HepG2 (cell line): ENCODE results near the gene ACTA2. TPM values are rescaled to one million over a fixed set of nuclear protein-coding genes. Genes with fewer than 3 reads are reported as not detected.

Experiments used
- ATAC-seq: fragments of 200-7000 bp; cut with Tn5 transposase; 3 replicates; pipeline ENCODE4 v1.9.1; 2020; ENCODE audit warnings: mild to moderate bottlenecking, moderate library complexity
- BruUV-seq: library from RNA; stranded (reverse); fragments of 400-500 nt; replicated peaks from 2 replicates; lab custom pipeline; 2021; lab: Mats Ljungman, UMichigan
- CTCF ChIA-PET: fragments of 300-600 bp; formaldehyde crosslinking; extraction: SDS; loops from one replicate; lab custom pipeline; 2021; ENCODE audit warnings: low total read pairs, inconsistent platforms, low intra/inter-chr PET ratio; lab: Yijun Ruan, JAX
- POLR2A ChIA-PET: fragments of 350-600 bp; sonication (Branson Sonifier 250); formaldehyde crosslinking; loops from one replicate; lab custom pipeline; 2020; ENCODE audit warnings: antibody characterized with exemption, inconsistent platforms; lab: Yijun Ruan, JAX
- DNase-seq: peaks from one replicate; pipeline ENCODE4 v3.0.0-alpha.2; 2015; ENCODE audit warnings: low spot score
- FAIRE-seq: peaks from 3 replicates; lab custom pipeline; 2011; peaks lifted over from hg19 to GRCh38; lab: Jason Lieb, UNC
- H2AFZ ChIP-seq: one replicate; pipeline ENCODE4 v1.6.1; 2011; ENCODE audit warnings: low read length, inconsistent platforms
- H3K27ac ChIP-seq: fragments of 300-600 bp; 3 replicates; pipeline ENCODE4 v1.8.0; 2011; ENCODE audit warnings: mixed run types, mild to moderate bottlenecking, mixed read lengths, low read length, inconsistent platforms; ENCODE audit not compliant: insufficient read depth; ENCODE audit errors: extremely low read length
- H3K27me3 ChIP-seq, 2 experiments: fragments of 200-600 bp in 1 of 2; 2 replicates in 1 of 2; 3 replicates in 1 of 2; pipeline versions ENCODE4 v1.6.0 to v1.8.0; 2011; ENCODE audit warnings: low read length in 2 of 2, mild to moderate bottlenecking in 2 of 2, moderate library complexity in 2 of 2, inconsistent platforms in 1 of 2; ENCODE audit not compliant: insufficient read depth in 2 of 2, control insufficient read depth in 1 of 2
- H3K36me3 ChIP-seq, 2 experiments: fragments of 200-600 bp in 1 of 2; replicated peaks in 1 of 2; 2 replicates in 1 of 2; 3 replicates in 1 of 2; pipeline versions ENCODE4 v1.5.1 to v1.8.0; 2011; ENCODE audit warnings: low read length in 2 of 2, inconsistent platforms in 1 of 2; ENCODE audit not compliant: insufficient read depth in 2 of 2, control insufficient read depth in 1 of 2
- H3K4me1 ChIP-seq: 2 replicates; pipeline ENCODE4 v1.5.1; 2012; ENCODE audit warnings: low read length, inconsistent platforms; ENCODE audit not compliant: insufficient read depth
- H3K4me2 ChIP-seq: 2 replicates; pipeline ENCODE4 v1.6.0; 2011; ENCODE audit warnings: low read depth, low read length, inconsistent platforms
- H3K4me3 ChIP-seq, 3 experiments: fragments of 200-600 bp in 1 of 3; sonication (generic), shearing (Covaris generic) in 1 of 3; replicated peaks in 1 of 3; 2 replicates each; pipeline ENCODE4 v1.5.1; 2011 to 2016; ENCODE audit warnings: low read length in 3 of 3, inconsistent platforms in 2 of 3, low read depth in 2 of 3, mild to moderate bottlenecking in 2 of 3, control low read depth in 1 of 3, mixed read lengths in 1 of 3; ENCODE audit not compliant: insufficient read depth in 1 of 3
- H3K79me2 ChIP-seq: one replicate; pipeline ENCODE4 v1.6.1; 2011; ENCODE audit warnings: low read length, inconsistent platforms; ENCODE audit not compliant: insufficient read depth
- H3K9ac ChIP-seq: 2 replicates; pipeline ENCODE4 v1.6.0; 2011; ENCODE audit warnings: mild to moderate bottlenecking, low read depth, low read length, inconsistent platforms; ENCODE audit not compliant: insufficient read depth
- H3K9me3 ChIP-seq: 2 replicates; pipeline ENCODE4 v1.5.1; 2012; ENCODE audit warnings: mild to moderate bottlenecking, low read length
- H4K20me1 ChIP-seq: 2 replicates; pipeline ENCODE4 v1.6.0; 2011; ENCODE audit warnings: inconsistent platforms, mild to moderate bottlenecking, low read length, moderate library complexity; ENCODE audit not compliant: insufficient read depth
- ARID2 ChIP-seq: sonication (generic); formaldehyde crosslinking; IDR thresholded peaks from 2 replicates; pipeline ENCODE4 v1.8.1; 2022; ENCODE audit warnings: mild to moderate bottlenecking, missing genetic modification reagents, borderline replicate concordance
- DPF2 ChIP-seq: sonication (generic); formaldehyde crosslinking; IDR thresholded peaks from 2 replicates; pipeline ENCODE4 v1.4.0; 2020; ENCODE audit warnings: mild to moderate bottlenecking, low read depth, missing genetic modification reagents, borderline replicate concordance
- GABPB1 ChIP-seq: IDR thresholded peaks from 2 replicates; pipeline ENCODE4 v1.6.1; 2016; ENCODE audit warnings: mild to moderate bottlenecking, missing genetic modification reagents, moderate library complexity, missing compliant biosample characterization
- KLF16 ChIP-seq, 2 experiments: sonication (generic) in 1 of 2; formaldehyde crosslinking in 1 of 2; IDR thresholded peaks; 2 replicates each; pipeline versions ENCODE4 v1.6.1 to v1.8.0; 2016 to 2023; ENCODE audit warnings: missing genetic modification reagents in 2 of 2, missing compliant biosample characterization in 1 of 2
- NFATC3 ChIP-seq: sonication (generic); formaldehyde crosslinking; IDR thresholded peaks from 2 replicates; pipeline ENCODE4 v1.5.1; 2020; ENCODE audit warnings: mild to moderate bottlenecking, missing genetic modification reagents
- NPAS2 ChIP-seq: sonication (generic); formaldehyde crosslinking; IDR thresholded peaks from 2 replicates; pipeline ENCODE4 v1.8.0; 2022; ENCODE audit warnings: mild to moderate bottlenecking, missing genetic modification reagents, borderline replicate concordance
- PHF8 ChIP-seq: sonication (generic); formaldehyde crosslinking; IDR thresholded peaks from 2 replicates; pipeline ENCODE4 v1.5.0; 2020; ENCODE audit warnings: missing genetic modification reagents
- REL ChIP-seq: sonication (generic); formaldehyde crosslinking; conservative IDR thresholded peaks from 2 replicates; pipeline ENCODE4 v1.8.0; 2022; ENCODE audit warnings: mild to moderate bottlenecking, missing genetic modification reagents, moderate library complexity
- TP53 ChIP-seq: sonication (generic); formaldehyde crosslinking; conservative IDR thresholded peaks from 2 replicates; pipeline ENCODE4 v1.4.0; 2020; ENCODE audit warnings: missing genetic modification reagents
- ZFP62 ChIP-seq: sonication (generic); formaldehyde crosslinking; IDR thresholded peaks from 2 replicates; pipeline ENCODE4 v1.4.0; 2020; ENCODE audit warnings: missing genetic modification reagents
- ZFY ChIP-seq: sonication (generic); formaldehyde crosslinking; IDR thresholded peaks from 2 replicates; pipeline ENCODE4 v1.4.0; 2020; ENCODE audit warnings: missing genetic modification reagents
- ZNF160 ChIP-seq: sonication (generic); formaldehyde crosslinking; IDR thresholded peaks from 2 replicates; pipeline ENCODE4 v1.8.0; 2022; ENCODE audit warnings: mild to moderate bottlenecking, inconsistent platforms, missing genetic modification reagents
- ZNF30 ChIP-seq: sonication (generic); formaldehyde crosslinking; IDR thresholded peaks from 2 replicates; pipeline ENCODE4 v1.5.0; 2020; ENCODE audit warnings: mild to moderate bottlenecking, missing genetic modification reagents
- ZNF333 ChIP-seq: sonication (generic); formaldehyde crosslinking; IDR thresholded peaks from 2 replicates; pipeline ENCODE4 v1.4.0; 2020; ENCODE audit warnings: mild to moderate bottlenecking, missing genetic modification reagents, borderline replicate concordance
- WGBS: methylation state at CpG from one replicate; pipeline ENCODE4 v1.1.6; 2017; ENCODE audit warnings: low lambda C conversion rate; 5-methylcytosine and 5-hydroxymethylcytosine counted together
- in situ Hi-C: cut with HindIII; loops from 2 replicates; pipeline ENCODE4 v1.10.0; 2017; ENCODE audit warnings: low pct_unique_long_range_greater_than_20kb; ENCODE audit not compliant: extremely low pct_ligation_motif_present
- intact Hi-C: fragments of 100-400 bp; cut with micrococcal nuclease; formaldehyde crosslinking; loops from one replicate; pipeline ENCODE4 v1.10.0; 2022; ENCODE audit not compliant: unreplicated experiment
- polyA plus RNA-seq, 8 experiments: library from polyadenylated mRNA; depleted of rRNA in 3 of 8; stranded (reverse) in 7 of 8; unstranded in 1 of 8; fragments of >200 nt; fragmentation: Illumina TruSeq in 4 of 8; extraction: Trizol in 4 of 8; gene quantifications; 2 replicates each; pipeline versions ENCODE4 v1.2.1 to v1.2.3, GENCODE V29; 2011 to 2016; ENCODE audit warnings: low read depth in 4 of 8, missing spikeins in 1 of 8, mixed read lengths in 1 of 8; ENCODE audit not compliant: insufficient read depth in 1 of 8
- total RNA-seq, 5 experiments: library from RNA; depleted of rRNA; stranded (reverse); fragments of >200 nt; fragmentation: Illumina TruSeq; extraction: Trizol; gene quantifications; 2 replicates each; pipeline ENCODE4 v1.2.3, GENCODE V29; 2016; ENCODE audit warnings: low read depth in 1 of 5
- TF ChIP-seq, protein P1 (sequence below): sonication (generic); formaldehyde crosslinking; IDR thresholded peaks from 2 replicates; pipeline ENCODE4 v1.8.1; 2022; ENCODE audit warnings: low read depth, mild to moderate bottlenecking, missing genetic modification reagents
- TF ChIP-seq, protein P2 (sequence below): sonication (generic); formaldehyde crosslinking; IDR thresholded peaks from 2 replicates; pipeline ENCODE4 v1.5.0; 2020; ENCODE audit warnings: missing genetic modification reagents

ACTA2 gene
- total and polyA plus RNA-seq, 2 of the 13 experiments (the other 11 are each of a cell fraction or from before 2014, with no cell fraction given), result 21.8 to 59.9 TPM

DNA sequence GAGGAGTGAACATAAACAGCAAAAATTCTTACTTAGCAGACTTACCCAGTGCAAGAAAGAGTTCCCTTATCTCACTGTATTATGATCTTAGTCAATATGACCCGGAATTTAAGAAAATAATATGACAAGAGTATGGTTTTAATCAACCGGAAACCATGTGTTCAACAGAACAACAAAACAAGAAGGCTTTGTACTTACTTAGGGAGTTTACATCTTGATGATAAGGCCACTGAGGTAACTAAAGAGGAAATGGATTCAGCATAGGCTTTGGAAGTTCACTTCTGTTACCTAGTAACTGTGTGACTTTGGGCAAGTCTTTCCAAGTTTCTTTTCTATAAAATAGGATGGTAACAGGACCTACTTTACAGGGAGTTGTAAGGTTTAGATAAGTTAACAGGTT, 30.6 kb upstream of the ACTA2 start:
- intact Hi-C loops, result no loop called here
- Histone ChIP-seq H3K9ac (no peak overlapping the region), H3K27ac (no peak overlapping the region), H3K4me1 (peaks cover 20% of the 10 kb centered on the region), H3K27me3 (no peaks in the 10 kb centered on the region), H3K36me3 (no peaks in the 10 kb centered on the region), H3K79me2 (no peaks in the 10 kb centered on the region), H3K4me2 (no peak overlapping the region), H3K4me3 (no peak overlapping the region), H4K20me1 (no peaks in the 10 kb centered on the region), H3K9me3 (0 out of 2 replicates have a peak, but pooled peaks cover 4% of the 10 kb centered on the region), H2AFZ (no peak overlapping the region)
- no peak for TF ChIP-seq DPF2 (CRISPR knock-in tag)
- TF ChIP-seq PHF8, result no peak
- TF ChIP-seq, protein P1, sequence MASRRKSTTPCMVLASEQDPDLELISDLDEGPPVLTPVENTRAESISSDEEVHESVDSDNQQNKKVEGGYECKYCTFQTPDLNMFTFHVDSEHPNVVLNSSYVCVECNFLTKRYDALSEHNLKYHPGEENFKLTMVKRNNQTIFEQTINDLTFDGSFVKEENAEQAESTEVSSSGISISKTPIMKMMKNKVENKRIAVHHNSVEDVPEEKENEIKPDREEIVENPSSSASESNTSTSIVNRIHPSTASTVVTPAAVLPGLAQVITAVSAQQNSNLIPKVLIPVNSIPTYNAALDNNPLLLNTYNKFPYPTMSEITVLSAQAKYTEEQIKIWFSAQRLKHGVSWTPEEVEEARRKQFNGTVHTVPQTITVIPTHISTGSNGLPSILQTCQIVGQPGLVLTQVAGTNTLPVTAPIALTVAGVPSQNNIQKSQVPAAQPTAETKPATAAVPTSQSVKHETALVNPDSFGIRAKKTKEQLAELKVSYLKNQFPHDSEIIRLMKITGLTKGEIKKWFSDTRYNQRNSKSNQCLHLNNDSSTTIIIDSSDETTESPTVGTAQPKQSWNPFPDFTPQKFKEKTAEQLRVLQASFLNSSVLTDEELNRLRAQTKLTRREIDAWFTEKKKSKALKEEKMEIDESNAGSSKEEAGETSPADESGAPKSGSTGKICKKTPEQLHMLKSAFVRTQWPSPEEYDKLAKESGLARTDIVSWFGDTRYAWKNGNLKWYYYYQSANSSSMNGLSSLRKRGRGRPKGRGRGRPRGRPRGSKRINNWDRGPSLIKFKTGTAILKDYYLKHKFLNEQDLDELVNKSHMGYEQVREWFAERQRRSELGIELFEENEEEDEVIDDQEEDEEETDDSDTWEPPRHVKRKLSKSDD (CRISPR knock-in tag), result no peak
- TF ChIP-seq TP53 (CRISPR knock-in tag), result no peak
- no peak for TF ChIP-seq NPAS2 (CRISPR knock-in tag)
- TF ChIP-seq, protein P2, sequence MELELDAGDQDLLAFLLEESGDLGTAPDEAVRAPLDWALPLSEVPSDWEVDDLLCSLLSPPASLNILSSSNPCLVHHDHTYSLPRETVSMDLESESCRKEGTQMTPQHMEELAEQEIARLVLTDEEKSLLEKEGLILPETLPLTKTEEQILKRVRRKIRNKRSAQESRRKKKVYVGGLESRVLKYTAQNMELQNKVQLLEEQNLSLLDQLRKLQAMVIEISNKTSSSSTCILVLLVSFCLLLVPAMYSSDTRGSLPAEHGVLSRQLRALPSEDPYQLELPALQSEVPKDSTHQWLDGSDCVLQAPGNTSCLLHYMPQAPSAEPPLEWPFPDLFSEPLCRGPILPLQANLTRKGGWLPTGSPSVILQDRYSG, result no peak
- no peak for TF ChIP-seq NFATC3 (CRISPR knock-in tag)
- TF ChIP-seq ZNF333 (CRISPR knock-in tag), result no peak
- no peak for TF ChIP-seq ZFP62 (CRISPR knock-in tag)
- no peak for TF ChIP-seq GABPB1 (CRISPR knock-in tag)
- TF ChIP-seq ARID2 (CRISPR knock-in tag), result no peak
- no peak for TF ChIP-seq ZNF30 (CRISPR knock-in tag)
- no peak for TF ChIP-seq ZFY (CRISPR knock-in tag)
- TF ChIP-seq ZNF160 (CRISPR knock-in tag), result no peak
- no peak for TF ChIP-seq REL (CRISPR knock-in tag)
- TF ChIP-seq KLF16 (CRISPR knock-in tag; IDR thresholded peaks at IDR 0.05), result no peak
- in situ Hi-C loops, result no loop called here
- 92% methylated on average over 2 of the region's 2 CpGs for WGBS
- ChIA-PET CTCF (no interaction called here), POLR2A (no interaction called here)
- FAIRE-seq (no peak), DNase-seq (no peak), ATAC-seq (no peak)
- BruUV-seq, result no TSS peak
